Measurements from ENCODE around the gene ST6GALNAC6.

ST6GALNAC6 gene

GRCh38 chr9:127872369-127873222, 26.8 kb downstream of the ST6GALNAC6 start:
- H3K4me1 ChIP-seq (ENCODE audit: insufficient read depth, low read length, poor library complexity, severe bottlenecking) = no peaks in the 10 kb centered on the region

GRCh38 chr9:127871531-127871930, 27.9 kb downstream of the ST6GALNAC6 start:
- Histone ChIP-seq H3K27me3 (ENCODE audit: insufficient read depth, low read length, poor library complexity, severe bottlenecking) (no peaks in the 10 kb centered on the region), H3K79me2 (ENCODE audit: insufficient read depth, low read length) (no peaks in the 10 kb centered on the region), H3K9me3 (ENCODE audit: insufficient read depth, low read depth, low read length) (no peaks in the 10 kb centered on the region), H3K4me3 (ENCODE audit: low read length, poor library complexity, severe bottlenecking) (no peak overlapping the region), H4K20me1 (ENCODE audit: insufficient read depth, low read length, poor library complexity, severe bottlenecking) (no peaks in the 10 kb centered on the region), H2AFZ (ENCODE audit: low read length) (no peak overlapping the region), H3K36me3 (ENCODE audit: insufficient read depth, low read length) (no peaks in the 10 kb centered on the region), H3K4me1 (ENCODE audit: insufficient read depth, low read length, poor library complexity, severe bottlenecking) (peaks cover under 1% of the 10 kb centered on the region), H3F3A (ENCODE audit: low read depth) (no peaks in the 10 kb centered on the region), H3K4me2 (ENCODE audit: low read depth, low read length, poor library complexity, severe bottlenecking) (no peak overlapping the region), H3K9me2 (replicated peaks; ENCODE audit: low read depth, low read length) (no peaks in the 10 kb centered on the region), H3K9ac (ENCODE audit: low read depth, low read length, poor library complexity, severe bottlenecking) (no peak overlapping the region)
- TF ChIP-seq CTCF (conservative IDR thresholded peaks at IDR 0.05; ENCODE audit: low read length) (no peak), EZH2phosphoT487 (IDR thresholded peaks at IDR 0.05; ENCODE audit: borderline replicate concordance) (no peak)

More at GRCh38 chr9:127872369-127873222, 26.8 kb downstream of the ST6GALNAC6 start:
- TF ChIP-seq EZH2phosphoT487 (IDR thresholded peaks at IDR 0.05; ENCODE audit: borderline replicate concordance) (no peak), CTCF (conservative IDR thresholded peaks at IDR 0.05; ENCODE audit: low read length) (no peak)
- H3K79me2 ChIP-seq (ENCODE audit: insufficient read depth, low read length) = no peaks in the 10 kb centered on the region
- H3K9me2 ChIP-seq (replicated peaks; ENCODE audit: low read depth, low read length) = no peaks in the 10 kb centered on the region
- H4K20me1 ChIP-seq (ENCODE audit: insufficient read depth, low read length, poor library complexity, severe bottlenecking) = no peaks in the 10 kb centered on the region
- no peaks in the 10 kb centered on the region for H3K27me3 ChIP-seq (ENCODE audit: insufficient read depth, low read length, poor library complexity, severe bottlenecking)
- no peak overlapping the region for H3K4me3 ChIP-seq (ENCODE audit: low read length, poor library complexity, severe bottlenecking)
- no peaks in the 10 kb centered on the region for H3K9me3 ChIP-seq (ENCODE audit: insufficient read depth, low read depth, low read length)
- no peak overlapping the region for H2AFZ ChIP-seq (ENCODE audit: low read length)
- no peaks in the 10 kb centered on the region for H3K36me3 ChIP-seq (ENCODE audit: insufficient read depth, low read length)
- H3K9ac ChIP-seq (ENCODE audit: low read depth, low read length, poor library complexity, severe bottlenecking) = no peak overlapping the region
- H3K4me2 ChIP-seq (ENCODE audit: low read depth, low read length, poor library complexity, severe bottlenecking) = no peak overlapping the region
- H3F3A ChIP-seq (ENCODE audit: low read depth) = no peaks in the 10 kb centered on the region

- no peak overlapping the region for H3K4me3 ChIP-seq (ENCODE audit: low read length, poor library complexity, severe bottlenecking)
- peaks cover 7% of the 10 kb centered on the region for H3K4me1 ChIP-seq (ENCODE audit: insufficient read depth, low read length, poor library complexity, severe bottlenecking)
- no peak overlapping the region for H3K4me2 ChIP-seq (ENCODE audit: low read depth, low read length, poor library complexity, severe bottlenecking)
- H3K9me2 ChIP-seq (replicated peaks; ENCODE audit: low read depth, low read length) = no peaks in the 10 kb centered on the region
- no peaks in the 10 kb centered on the region for H3K9me3 ChIP-seq (ENCODE audit: insufficient read depth, low read depth, low read length)
- no peak for TF ChIP-seq CTCF (conservative IDR thresholded peaks at IDR 0.05; ENCODE audit: low read length)
- no peak for TF ChIP-seq EZH2phosphoT487 (IDR thresholded peaks at IDR 0.05; ENCODE audit: borderline replicate concordance)
- H3K79me2 ChIP-seq (ENCODE audit: insufficient read depth, low read length) = no peaks in the 10 kb centered on the region
- no peaks in the 10 kb centered on the region for H4K20me1 ChIP-seq (ENCODE audit: insufficient read depth, low read length, poor library complexity, severe bottlenecking)
- no peaks in the 10 kb centered on the region for H3K36me3 ChIP-seq (ENCODE audit: insufficient read depth, low read length)
- no peaks in the 10 kb centered on the region for H3K27me3 ChIP-seq (ENCODE audit: insufficient read depth, low read length, poor library complexity, severe bottlenecking)
- H3K9ac ChIP-seq (ENCODE audit: low read depth, low read length, poor library complexity, severe bottlenecking) = no peak overlapping the region
- no peak overlapping the region for H2AFZ ChIP-seq (ENCODE audit: low read length)
- H3F3A ChIP-seq (ENCODE audit: low read depth) = peaks cover 3% of the 10 kb centered on the region; the same call in 1 of the 2 replicates
These were observed 28.5 kb downstream of the ST6GALNAC6 start for GRCh38 chr9:127870887-127871286.

All from Loucy (cell line).